Frontal cortex (tissue), 4 donors: ENCODE results near the gene AOC1. TPM values are rescaled to one million over a fixed set of nuclear protein-coding genes. Genes with fewer than 3 reads are reported as not detected.
"Not testable (repeated sequence)": the region's sequence is repeated elsewhere in the genome, so short reads cannot be mapped to it uniquely, and the experiment has no call there.

Source experiments
- DNase-seq, 2 donors: peaks; one replicate each; pipeline ENCODE4 v3.0.0; 2012; ENCODE audit warnings: low spot score in 2 of 2
- FAIRE-seq: peaks from 2 replicates; lab custom pipeline; 2012; peaks lifted over from hg19 to GRCh38; lab: Jason Lieb, UNC
- total RNA-seq: library from RNA; depleted of rRNA; stranded (reverse); fragments of >200 nt; gene quantifications from one replicate; pipeline ENCODE4 v1.2.3, GENCODE V29; 2014
- donor health status: control.
- donor health status: control.
- donor health status: control.

Gene AOC1, protein sequence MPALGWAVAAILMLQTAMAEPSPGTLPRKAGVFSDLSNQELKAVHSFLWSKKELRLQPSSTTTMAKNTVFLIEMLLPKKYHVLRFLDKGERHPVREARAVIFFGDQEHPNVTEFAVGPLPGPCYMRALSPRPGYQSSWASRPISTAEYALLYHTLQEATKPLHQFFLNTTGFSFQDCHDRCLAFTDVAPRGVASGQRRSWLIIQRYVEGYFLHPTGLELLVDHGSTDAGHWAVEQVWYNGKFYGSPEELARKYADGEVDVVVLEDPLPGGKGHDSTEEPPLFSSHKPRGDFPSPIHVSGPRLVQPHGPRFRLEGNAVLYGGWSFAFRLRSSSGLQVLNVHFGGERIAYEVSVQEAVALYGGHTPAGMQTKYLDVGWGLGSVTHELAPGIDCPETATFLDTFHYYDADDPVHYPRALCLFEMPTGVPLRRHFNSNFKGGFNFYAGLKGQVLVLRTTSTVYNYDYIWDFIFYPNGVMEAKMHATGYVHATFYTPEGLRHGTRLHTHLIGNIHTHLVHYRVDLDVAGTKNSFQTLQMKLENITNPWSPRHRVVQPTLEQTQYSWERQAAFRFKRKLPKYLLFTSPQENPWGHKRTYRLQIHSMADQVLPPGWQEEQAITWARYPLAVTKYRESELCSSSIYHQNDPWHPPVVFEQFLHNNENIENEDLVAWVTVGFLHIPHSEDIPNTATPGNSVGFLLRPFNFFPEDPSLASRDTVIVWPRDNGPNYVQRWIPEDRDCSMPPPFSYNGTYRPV
- not detected for total RNA-seq

DNA sequence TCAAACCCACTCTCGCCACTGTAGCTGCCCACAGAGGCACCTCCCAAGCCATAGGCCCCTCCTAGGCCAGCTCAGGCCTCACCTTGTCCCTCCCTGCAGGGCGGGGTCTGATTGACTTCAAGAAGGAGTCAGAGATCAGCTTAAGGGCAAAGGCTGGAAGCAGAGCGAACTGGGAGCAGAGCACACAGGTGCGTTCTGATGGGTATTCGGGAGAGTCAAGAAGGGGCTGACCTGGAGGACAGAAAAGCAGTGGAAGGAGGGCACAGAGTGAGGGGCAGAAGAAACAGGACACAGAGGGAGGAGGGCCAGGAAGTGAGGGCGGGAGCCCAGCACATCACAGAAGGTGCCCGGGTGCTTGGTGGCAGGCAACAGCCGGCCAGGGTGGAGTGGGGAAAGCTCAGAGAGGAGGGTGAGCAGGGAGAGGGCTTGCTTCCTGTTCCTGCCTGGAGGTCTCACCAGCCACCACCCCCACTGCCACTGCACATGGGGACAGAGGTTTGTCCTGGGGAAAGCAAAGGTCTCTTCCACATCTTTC is at the start of gene AOC1:
TSS of gene AOC1 (plus strand) at position 147 of the 535 bp plus-strand sequence. CDS start 3,954 bp downstream, outside the sequence.
- FAIRE-seq (no peak), DNase-seq (no peak)

DNA sequence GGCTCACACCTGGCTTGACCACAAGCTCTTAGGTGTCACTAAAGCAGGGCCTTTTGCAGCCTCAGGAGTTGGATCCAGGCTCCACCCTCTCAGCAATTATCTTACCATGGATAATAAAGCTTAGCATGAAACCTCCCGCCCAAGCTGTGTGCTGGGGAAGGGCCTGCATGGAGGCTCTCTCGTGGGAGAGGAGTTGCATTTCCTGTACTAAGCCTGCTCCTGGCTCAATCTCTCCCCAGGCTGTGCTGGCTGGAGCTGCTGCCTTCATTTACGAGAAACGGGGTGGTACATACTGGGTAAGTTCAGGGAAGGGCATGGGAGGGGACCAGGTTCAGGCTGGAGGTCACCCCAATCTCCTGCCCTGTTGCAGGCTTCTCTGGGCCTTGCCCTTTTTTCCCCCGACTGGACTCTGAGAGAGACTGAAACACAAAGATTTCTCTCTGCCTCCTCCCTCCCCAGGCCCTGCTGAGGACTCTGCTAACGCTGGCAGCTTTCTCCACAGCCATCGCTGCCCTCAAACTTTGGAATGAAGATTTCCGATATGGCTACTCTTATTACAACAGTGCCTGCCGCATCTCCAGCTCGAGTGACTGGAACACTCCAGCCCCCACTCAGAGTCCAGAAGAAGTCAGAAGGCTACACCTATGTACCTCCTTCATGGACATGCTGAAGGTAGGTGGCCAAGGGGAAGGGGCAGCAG is 49.0 kb upstream of the AOC1 start:
- DNase-seq: no peak
- no peak for FAIRE-seq

DNA sequence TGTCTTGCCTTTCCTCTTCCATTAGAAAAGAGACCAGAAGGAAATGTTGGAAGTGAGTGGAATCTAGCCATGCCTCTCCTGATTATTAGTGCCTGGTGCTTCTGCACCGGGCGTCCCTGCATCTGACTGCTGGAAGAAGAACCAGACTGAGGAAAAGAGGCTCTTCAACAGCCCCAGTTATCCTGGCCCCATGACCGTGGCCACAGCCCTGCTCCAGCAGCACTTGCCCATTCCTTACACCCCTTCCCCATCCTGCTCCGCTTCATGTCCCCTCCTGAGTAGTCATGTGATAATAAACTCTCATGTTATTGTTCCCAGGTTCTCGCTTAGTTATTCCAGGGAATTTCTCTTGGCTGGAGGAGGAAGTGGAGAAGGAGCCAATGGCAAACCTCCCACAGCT is 47.5 kb upstream of the AOC1 start:
- DNase-seq: no peak
- FAIRE-seq: no peak

DNA sequence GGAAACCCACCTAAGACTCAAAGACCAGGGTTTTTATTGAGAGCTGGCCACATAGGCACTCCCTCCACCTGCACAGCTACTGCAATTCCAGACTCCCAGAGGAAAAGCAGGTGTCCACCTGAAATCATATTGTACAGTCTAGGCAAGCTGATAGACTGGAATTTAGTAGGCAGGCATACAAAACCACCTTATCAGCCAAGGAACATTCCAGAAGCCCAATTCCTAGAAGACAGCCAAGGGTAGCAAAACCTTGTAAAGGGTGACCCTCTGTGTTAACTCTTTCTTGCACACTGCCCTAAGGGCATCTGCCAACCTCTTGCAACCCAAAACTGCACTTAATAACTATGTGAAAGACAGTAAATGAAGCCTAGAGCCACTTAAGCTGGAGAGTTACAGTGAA is 46.5 kb upstream of the AOC1 start:
- no peak for FAIRE-seq
- DNase-seq: no peak

DNA sequence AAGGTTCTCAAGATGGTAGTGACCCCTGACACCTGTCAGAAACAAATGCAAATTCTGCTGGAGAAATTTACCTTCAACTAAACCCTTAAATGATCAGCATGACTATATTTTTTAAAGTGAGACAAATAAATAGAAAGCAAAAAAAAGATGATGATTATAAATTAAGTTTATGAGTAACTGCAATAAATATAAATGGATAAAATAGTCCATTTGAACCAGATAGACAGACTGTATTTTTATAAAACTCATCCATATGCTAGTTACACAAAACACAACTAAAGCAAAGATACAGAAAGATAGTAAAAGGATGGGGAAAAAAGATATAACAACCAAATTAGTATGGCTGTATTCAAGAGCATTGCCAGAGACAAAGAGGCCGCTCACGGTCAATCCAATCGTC is 45.9 kb upstream of the AOC1 start:
- no peak for FAIRE-seq
- DNase-seq: no peak

DNA sequence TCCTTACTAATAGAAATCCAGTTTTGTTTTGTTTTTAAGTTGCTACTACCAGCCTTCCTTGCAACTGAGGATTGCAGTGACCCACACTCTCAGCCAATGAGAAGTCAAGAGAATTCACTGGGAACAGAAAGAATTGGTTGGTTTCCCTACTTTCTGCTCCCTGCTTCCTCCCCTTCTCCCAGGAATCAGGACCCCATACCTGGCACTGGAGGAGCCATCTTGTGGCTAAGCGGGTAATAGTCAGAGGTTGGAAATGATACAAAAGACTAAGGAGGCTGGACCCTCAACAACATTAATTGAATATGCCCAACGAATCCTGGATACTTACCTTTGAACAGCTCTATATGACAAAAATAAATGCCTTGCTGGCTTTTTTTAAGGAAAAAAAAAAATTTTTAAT is 45.5 kb upstream of the AOC1 start:
- DNase-seq: no peak
- FAIRE-seq: no peak

DNA sequence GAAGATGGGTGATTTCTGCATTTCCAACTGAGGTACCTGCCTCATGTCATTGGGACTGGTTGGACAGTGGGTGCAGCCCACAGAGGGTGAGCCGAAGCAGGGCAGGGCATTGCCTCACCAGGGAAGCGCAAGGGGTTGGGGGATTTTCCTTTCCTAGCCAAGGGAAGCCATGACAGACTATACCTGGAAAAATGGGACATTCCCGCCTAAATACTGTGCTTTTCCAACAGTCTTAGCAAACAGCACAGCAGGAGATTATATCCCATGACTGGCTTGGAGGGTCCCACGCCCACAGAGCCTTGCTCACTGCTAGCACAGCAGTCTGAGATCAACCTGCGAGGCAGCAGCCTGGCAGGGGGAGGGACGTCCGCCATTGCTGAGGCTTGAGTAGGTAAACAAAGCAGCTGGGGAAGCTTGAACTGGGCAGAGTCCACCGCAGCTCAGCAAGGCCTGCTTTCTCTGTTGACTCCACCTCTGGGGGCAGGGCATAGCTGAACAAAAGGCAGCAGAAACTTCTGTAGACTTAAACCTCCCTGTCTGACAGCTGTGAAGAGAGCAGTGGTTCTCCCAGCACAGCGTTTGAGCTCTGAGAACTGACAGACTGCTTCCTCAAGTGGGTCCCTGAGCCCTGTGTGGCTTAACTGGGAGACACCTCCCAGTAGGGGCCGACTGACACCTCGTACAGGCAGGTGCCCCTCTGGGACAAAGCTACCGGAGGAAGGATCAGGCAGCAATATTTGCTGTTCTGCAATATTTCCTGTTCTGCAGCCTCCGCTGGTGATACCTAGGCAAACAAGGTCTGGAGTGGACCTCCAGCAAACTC is 44.5 kb upstream of the AOC1 start:
- DNase-seq: not testable (repeated sequence)

DNA sequence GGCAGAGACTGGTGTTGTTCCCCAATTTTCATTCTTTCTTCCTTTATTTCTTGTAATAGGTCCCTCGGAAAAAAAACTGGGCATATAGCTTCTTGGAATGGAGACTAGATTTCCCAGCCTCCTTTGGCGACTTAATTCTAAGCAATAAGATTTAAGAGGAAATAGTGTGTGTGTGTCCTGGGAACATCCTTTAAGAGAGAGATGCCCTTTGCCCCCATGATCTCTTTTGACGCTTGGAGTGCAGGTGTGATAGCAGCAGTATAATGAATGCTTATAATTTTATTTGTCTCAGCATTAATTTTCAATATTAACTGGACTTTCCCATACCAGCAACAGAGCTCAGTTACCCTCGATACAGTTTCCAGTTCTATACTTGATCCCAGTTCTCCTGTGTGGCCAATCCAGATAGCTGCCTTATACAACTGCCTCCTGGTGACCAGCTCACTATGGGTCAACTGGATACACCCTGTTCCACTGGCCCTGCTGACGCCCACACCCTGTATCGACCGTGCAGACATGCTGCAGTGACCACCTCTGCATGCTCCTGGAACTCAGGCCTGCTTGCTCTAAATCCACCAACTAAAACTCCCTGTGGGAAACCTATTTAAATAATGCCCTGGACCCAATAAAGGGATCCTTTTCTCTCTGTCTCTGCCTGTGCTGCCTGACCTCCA is 37.9 kb upstream of the AOC1 start:
- FAIRE-seq (no peak), DNase-seq (no peak)

More for the DNA sequence above, 44.5 kb upstream of the AOC1 start:
- FAIRE-seq: not testable (repeated sequence)

DNA sequence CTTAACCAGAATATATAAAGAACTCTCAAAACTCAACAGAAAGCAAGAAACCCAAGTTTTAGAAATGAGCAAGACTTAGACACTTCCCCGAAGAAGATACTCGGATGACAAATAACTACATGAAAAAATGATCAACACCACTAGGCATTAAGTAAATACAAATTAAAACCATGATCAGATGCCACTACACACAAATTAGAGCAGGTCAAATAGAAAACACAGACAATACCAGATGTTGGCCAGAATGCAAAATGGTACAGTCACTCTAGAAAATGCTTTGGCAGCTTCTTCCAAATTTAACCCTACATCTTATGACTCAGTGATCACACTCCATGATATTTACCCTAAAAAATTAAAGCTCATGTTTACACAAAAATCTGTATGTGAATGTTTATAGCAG is 33.3 kb upstream of the AOC1 start:
- FAIRE-seq (no peak), DNase-seq (no peak)

DNA sequence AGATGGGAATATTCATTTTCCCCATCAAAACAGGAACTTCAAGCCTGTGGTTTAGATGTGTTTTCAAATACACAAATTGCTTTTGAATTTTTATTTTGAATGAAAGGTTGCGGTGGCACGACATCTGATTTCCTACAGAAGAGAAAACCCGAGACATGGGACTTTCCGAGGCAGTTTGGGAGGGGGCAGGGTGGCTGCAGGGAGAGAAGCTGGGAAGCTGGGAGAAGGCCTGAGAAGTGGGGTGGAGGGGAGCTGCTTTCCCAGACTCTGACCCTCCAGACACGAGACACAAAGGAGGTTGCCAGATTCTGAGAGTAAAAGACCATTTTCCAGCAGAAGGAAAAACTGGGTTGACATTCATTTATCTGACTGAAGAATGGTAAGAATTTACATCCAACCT is 32.2 kb upstream of the AOC1 start:
- no peak for DNase-seq
- no peak for FAIRE-seq

DNA sequence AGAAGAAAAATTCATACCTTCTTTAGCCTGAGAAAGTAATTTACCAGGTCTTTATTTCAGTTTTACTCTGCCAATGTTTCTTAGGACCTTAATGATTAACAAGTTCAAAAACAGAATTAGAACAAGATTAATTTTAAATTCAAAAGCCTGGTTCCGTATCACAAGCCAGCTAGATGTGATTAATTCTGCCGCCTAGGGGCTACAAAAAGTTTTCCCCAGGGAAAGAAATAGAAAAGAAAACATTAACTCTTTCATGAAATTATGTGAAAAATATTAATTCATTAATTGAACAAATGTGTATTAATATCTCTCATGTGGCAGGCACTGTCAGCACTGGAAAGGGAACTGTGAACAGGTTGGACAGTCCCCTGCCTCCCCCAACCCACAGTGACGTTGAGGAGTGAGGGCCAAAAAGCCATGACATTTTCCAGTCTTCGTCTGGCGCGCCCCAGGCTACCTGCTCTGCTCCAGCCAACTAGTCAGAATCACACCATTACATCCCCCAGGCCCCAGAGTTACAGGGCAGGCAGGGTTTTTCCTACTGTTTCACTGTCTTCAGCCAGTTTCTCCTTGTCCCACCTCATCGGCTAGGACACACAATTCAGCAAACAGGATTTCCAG is 31.6 kb upstream of the AOC1 start:
- FAIRE-seq: no peak

DNA sequence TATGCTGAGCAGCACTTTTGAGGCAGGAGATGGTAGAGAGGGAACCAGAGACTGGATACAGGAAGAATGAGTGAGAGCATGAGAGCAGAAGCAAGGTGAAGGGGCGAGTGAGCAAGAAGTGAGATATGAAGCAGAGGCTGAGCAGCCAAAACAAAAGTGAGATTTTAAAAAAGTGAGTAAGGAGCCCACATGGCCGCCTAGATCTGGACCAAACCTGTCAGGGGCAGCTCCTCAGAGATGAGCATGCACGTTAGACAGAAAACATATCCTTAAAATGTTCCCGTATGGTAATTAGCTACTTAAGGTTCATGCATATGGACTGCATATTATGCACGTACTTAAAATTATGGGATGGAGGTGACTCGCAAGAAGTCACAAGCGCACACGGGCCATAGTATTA is 29.3 kb upstream of the AOC1 start:
- DNase-seq (no peak), FAIRE-seq (no peak)

More for the DNA sequence above, 31.6 kb upstream of the AOC1 start:
- DNase-seq: no peak

DNA sequence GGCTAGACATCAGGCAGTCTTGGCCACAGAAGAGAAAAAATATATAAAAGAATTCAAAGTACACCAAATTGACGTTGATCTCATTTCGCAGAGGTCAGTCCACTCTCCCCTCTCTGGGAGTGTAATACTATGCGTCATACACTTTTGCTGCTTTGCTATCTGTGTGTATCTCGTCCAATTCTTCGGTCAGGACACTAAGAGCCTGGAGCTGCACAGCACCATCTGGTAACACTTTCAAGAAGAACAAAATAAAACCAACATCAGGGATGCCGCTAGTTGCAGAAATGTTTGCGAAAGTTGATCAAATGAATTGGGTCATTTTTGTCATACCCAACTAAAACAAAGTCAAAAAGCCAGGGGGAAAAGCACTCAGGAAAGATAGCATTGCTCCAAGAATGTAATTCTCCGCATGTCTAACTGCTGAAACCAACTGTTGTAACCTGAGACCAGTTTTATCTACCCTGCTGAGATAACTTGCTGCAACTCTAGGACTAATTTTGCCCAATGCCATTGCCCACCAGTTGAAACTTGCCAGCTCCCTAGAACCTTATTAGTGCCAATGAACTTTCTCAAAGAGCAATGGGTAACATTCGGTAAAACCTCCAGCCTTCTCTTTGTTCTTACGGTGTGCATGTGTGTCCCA is 28.7 kb upstream of the AOC1 start:
- no peak for FAIRE-seq
- DNase-seq: no peak

DNA sequence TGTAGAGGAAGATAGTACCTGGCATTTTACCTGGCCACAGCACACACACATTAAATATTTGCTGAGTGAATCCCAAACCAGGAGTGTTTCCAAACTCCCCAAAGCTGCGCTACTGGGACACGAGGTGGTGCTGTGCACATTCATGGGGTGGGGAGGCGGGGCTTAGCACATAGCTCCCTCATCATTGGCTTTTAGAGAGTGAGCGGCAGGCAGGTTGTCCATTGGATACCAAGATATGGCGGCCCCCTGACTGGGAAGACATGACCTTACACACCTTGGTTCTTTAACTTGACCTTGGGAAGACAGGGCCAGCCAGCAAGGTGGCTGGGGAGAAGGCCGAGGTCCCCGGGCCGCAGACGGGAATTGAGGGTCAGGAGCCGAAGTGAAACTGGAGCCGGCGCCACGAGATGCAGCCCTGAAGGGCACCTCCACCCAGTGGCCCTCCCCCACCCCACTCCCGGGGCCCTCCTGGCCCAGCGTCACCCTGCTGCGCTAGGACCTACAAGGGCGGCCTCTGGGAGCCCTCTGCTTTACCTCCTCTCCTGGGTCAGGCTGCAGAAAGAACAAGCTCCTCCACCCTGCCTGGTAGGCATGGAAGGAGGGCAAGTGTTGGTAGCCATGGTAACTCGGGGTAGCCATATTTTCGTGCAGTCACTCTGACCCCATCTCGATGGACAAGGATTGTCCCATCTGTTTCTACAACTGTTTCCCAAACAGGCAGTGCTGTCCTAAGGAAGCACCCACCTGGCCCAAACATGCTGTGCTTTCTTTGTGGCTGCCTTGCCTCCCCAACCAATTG is 27.7 kb upstream of the AOC1 start:
- FAIRE-seq (no peak), DNase-seq (no peak)

DNA sequence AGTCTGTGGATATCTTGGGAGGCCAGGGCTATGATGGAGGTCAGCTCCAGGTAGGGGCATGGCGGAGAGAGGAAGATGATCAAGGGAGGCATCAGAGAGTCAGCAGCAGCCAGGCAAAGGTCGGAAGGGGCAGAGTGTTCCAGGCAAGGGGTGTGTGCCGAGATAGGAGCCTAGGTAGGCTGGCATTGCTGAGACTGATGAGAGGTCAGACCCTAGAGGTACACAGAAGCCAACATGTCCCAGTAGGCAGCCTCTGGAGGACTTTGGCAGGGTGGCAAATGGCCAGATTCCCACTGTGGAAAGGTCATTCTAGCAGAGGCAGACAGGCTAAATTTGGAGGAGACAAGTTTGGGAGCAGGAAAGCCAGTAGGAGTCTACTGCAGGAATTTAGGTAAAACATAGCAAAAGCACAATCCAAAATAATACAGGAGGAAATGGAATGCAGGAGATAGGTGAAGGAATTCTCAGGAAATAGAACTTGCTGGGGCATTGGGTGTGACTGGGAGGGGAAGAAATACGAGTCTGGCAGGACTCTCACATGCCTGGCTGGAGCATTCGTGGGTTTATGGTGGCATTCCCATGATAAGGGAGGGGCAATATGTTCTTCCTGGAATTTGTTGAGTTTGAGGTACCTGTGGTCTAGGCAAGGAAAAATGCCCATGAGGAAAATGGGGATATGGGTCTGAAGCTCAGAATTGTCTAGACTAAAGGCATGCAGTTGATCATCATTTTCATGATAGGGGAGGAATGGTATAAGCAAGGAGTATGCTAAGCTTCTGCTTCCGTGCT is 26.1 kb upstream of the AOC1 start:
- DNase-seq: no peak
- FAIRE-seq: no peak

DNA sequence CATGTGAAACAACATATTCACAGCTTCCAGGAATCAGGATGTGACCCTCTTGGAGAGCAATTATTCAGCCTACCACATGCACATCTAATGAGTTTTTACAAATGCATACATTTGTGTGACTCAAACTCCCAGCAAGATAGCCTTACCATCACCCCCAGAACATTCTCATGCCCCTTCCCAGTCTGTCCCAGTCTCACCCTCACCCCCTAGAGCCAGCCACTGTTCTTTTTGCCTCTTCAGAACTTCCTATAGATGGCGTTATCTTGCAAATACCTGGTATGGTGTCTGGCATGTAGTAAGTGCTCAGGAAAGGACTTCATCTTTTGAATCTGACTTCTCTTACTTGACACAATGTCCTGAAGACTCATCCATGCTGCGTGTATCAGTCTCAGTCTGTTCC is 23.9 kb upstream of the AOC1 start:
- FAIRE-seq (no peak), DNase-seq (no peak)

DNA sequence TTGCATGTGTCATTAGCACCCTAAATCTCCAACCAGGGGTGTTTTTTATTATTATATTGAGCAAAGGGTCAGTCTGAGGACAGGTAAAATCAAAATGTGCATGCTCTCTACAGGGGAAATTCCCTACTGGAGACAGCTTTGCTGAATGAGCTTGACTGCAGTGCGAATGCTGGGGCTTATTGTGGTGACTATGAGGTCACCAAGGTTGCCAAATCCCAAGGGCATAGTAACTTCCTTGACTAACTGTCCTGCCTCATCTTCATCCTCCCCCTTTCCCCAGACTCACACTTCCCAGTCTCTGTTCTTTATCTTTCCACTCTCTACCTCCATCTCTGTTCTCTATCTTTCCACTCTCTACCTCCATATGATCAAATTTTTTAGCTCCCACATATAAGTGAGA is 22.9 kb upstream of the AOC1 start:
- DNase-seq (no peak), FAIRE-seq (no peak)
